HCT116 (cell line): ENCODE data around the gene RNF151.

Experiments
- CTCF ChIP-seq, 3 experiments: fragments of 200-600 bp in 1 of 3; sonication (generic) in 1 of 3; IDR thresholded peaks in 2 of 3; conservative IDR thresholded peaks in 1 of 3; 2 replicates each; pipeline ENCODE4 v1.5.1; 2012 to 2017; ENCODE audit warnings: low read depth in 2 of 3, low read length in 2 of 3, antibody characterized with exemption in 1 of 3, borderline replicate concordance in 1 of 3, control low read depth in 1 of 3, mild to moderate bottlenecking in 1 of 3, mixed read lengths in 1 of 3, mixed run types in 1 of 3, moderate library complexity in 1 of 3; ENCODE audit not compliant: insufficient read depth in 1 of 3
- EZH2 ChIP-seq: fragments of 200-600 bp; sonication (generic); IDR thresholded peaks from 2 replicates; pipeline ENCODE4 v1.6.1; 2017; ENCODE audit warnings: antibody characterized with exemption, mixed run types
- EZH2phosphoT487 ChIP-seq: fragments of 200-600 bp; IDR thresholded peaks from 2 replicates; pipeline ENCODE4 v1.6.1; 2018; ENCODE audit warnings: antibody characterized with exemption, borderline replicate concordance
- POLR2AphosphoS5 ChIP-seq: IDR thresholded peaks from 2 replicates; pipeline ENCODE4 v1.6.1; 2011; ENCODE audit warnings: mild to moderate bottlenecking, low read depth, low read length, moderate library complexity
- RAD21 ChIP-seq: IDR thresholded peaks from 2 replicates; pipeline ENCODE4 v1.6.1; 2012; ENCODE audit warnings: low read depth, mild to moderate bottlenecking
- SIN3A ChIP-seq: IDR thresholded peaks from 2 replicates; pipeline ENCODE4 v1.6.1; 2012; ENCODE audit warnings: low read depth
- SRF ChIP-seq: IDR thresholded peaks from 2 replicates; pipeline ENCODE4 v1.6.1; 2012; ENCODE audit warnings: low read depth

- TF ChIP-seq CTCF (IDR thresholded peaks at IDR 0.05 in 2 of 3, conservative IDR thresholded peaks at IDR 0.05 in 1 of 3; ENCODE audit: borderline replicate concordance in 1 of 3, insufficient read depth in 1 of 3, low read depth in 2 of 3, low read length in 2 of 3) = peak; percentile 93 to 99 (median 99)
- no peak for TF ChIP-seq SIN3A
- TF ChIP-seq EZH2 = no peak
- peak; percentile 58 for TF ChIP-seq POLR2AphosphoS5
- TF ChIP-seq SRF = no peak
- TF ChIP-seq EZH2phosphoT487 = no peak
- peak; percentile 77 for TF ChIP-seq RAD21
Measured at GRCh38 chr16:2003827-2004641, 37.4 kb downstream of the RNF151 start.
